ENCODE measurements around the gene ATXN1.
A peak's percentile ranks its signal among the peaks of the same experiment; 100 is the strongest.
"Not testable (repeated sequence)": the region's sequence is repeated elsewhere in the genome, so short reads cannot be mapped to it uniquely, and the experiment has no call there.

Gene ATXN1

GRCh38 chr6:16789329-16790038, 28.2 kb upstream of the ATXN1 start:
- Mint-ChIP-seq H3K27ac (no peak overlapping the region), H3K27me3 (no peaks in the 10 kb centered on the region), H3K36me3 (peaks cover 4% of the 10 kb centered on the region), H3K4me3 (no peak overlapping the region), H3K4me1 (no peaks in the 10 kb centered on the region), H3K9me3 (peaks cover 18% of the 10 kb centered on the region)

GRCh38 chr6:16787128-16787682, 25.9 kb upstream of the ATXN1 start:
- peaks cover 18% of the 10 kb centered on the region for H3K9me3 Mint-ChIP-seq
- no peak overlapping the region for H3K27ac Mint-ChIP-seq
- no peaks in the 10 kb centered on the region for H3K4me1 Mint-ChIP-seq
- H3K36me3 Mint-ChIP-seq: peaks cover 4% of the 10 kb centered on the region
- no peak overlapping the region for H3K4me3 Mint-ChIP-seq
- no peaks in the 10 kb centered on the region for H3K27me3 Mint-ChIP-seq

- Mint-ChIP-seq H3K9me3 (peaks cover 18% of the 10 kb centered on the region), H3K36me3 (peaks cover 4% of the 10 kb centered on the region), H3K27me3 (no peaks in the 10 kb centered on the region), H3K27ac (no peak overlapping the region), H3K4me1 (no peaks in the 10 kb centered on the region), H3K4me3 (no peak overlapping the region)
These were observed 24.2 kb upstream of the ATXN1 start for GRCh38 chr6:16785496-16785895.

- not testable (repeated sequence) for H3K4me1 Mint-ChIP-seq, H3K27ac Mint-ChIP-seq, H3K27me3 Mint-ChIP-seq, H3K36me3 Mint-ChIP-seq, H3K4me3 Mint-ChIP-seq
- peaks cover 15% of the 10 kb centered on the region for H3K9me3 Mint-ChIP-seq
These were observed 23.7 kb upstream of the ATXN1 start for GRCh38 chr6:16784957-16785356.

DNA sequence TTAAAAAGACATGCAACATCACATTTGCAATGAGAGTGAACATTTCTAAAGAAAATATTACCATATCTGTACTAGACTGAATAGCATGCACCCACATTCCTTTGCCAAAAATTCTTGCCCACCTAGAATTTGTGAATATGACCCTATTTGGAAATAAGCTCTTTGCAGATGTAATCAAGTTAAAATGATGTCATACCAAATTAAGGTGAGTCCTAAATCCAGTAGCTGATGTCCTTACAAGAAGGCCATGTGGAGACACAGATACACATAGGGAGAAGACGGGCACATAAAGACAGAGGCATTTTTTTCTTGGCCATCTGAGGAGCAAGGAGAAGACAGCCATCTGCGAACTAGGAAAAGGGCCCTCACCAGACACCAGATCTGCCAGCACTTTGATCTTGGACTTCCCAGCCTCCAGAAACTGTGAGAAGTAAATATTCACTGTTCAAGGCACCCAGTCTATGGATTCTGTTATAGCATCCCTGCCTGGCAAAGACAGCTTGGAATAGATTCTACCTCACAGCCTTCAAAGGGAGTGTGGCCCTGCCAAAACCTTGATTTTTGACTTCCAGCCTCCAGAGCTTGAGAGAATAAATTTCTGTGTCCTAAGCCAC, 22.8 kb upstream of the ATXN1 start:
- H3K9me3 Mint-ChIP-seq: peaks cover 10% of the 10 kb centered on the region
- H3K27ac Mint-ChIP-seq: no peak overlapping the region
- H3K4me3 Mint-ChIP-seq: no peak overlapping the region
- no peaks in the 10 kb centered on the region for H3K4me1 Mint-ChIP-seq
- H3K36me3 Mint-ChIP-seq: peaks cover 4% of the 10 kb centered on the region
- H3K27me3 Mint-ChIP-seq: no peaks in the 10 kb centered on the region

GRCh38 chr6:16783509-16783908, 22.2 kb upstream of the ATXN1 start:
- H3K27ac Mint-ChIP-seq: no peak overlapping the region
- H3K36me3 Mint-ChIP-seq: peaks cover 4% of the 10 kb centered on the region
- no peak overlapping the region for H3K4me3 Mint-ChIP-seq
- no peaks in the 10 kb centered on the region for H3K27me3 Mint-ChIP-seq
- peaks cover 10% of the 10 kb centered on the region for H3K9me3 Mint-ChIP-seq
- H3K4me1 Mint-ChIP-seq: no peaks in the 10 kb centered on the region

DNA sequence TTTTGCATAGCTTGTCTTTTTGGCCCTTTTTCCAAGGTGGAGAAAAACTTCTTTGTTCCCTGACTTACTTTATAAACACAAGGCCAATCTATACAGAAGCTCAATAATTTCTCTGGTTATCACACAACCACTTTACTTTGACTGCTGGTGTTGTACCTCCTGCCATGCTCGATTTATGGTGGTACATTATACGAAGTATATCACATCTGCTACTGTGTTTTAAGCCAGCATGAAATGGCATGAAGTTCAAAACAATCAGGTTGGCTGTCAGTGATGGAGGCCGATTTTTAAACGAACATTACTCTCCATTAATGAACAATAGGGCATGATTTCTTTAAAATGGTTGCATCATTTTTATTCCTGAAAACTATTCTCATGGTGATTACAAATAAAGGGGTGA, 21.0 kb upstream of the ATXN1 start:
- Mint-ChIP-seq H3K4me1 (no peaks in the 10 kb centered on the region), H3K36me3 (peaks cover under 1% of the 10 kb centered on the region), H3K27ac (no peak overlapping the region), H3K9me3 (peaks cover 1% of the 10 kb centered on the region), H3K4me3 (no peak overlapping the region), H3K27me3 (no peaks in the 10 kb centered on the region)

DNA sequence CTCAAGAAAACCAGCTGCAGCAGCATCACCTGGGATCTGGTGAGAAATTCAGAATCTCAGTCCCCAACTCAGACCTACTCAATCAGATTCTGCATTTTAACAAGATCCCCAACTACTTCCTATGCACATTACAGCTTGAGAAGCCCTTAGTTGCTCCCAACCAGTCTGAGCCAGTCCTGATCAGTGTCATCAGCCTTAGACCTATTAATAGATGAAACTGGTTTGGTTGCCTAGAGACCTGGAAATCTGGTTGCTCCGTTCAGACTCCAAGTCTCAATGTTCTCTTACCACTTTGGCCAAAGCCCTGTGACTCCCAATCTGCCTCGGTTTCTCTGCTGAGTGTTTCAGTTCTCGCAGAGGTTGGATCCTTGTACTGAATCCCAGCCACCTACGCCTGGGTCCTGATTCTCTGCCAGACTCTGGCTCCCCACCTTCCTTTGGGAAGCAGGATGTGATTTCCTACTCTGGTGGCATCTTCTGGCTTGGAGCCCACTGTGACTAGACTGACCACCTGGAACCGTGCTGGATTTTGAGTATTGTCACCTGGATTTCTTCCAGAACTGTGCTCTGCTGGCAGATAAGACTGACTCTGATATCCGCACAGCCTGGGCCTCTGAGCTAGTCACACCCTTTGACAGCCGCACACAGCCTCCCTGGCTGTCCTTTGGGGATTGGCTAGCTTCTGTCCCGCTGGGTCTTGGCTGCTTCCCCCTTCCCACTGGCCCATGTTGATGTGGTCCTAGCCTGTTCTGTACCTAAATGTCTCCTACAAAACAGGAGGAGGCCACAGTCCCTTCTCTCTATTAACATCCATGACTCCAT, 20.3 kb upstream of the ATXN1 start:
- no peaks in the 10 kb centered on the region for H3K4me1 Mint-ChIP-seq

GRCh38 chr6:16778521-16778920, 17.3 kb upstream of the ATXN1 start:
- no peaks in the 10 kb centered on the region for H3K9me3 Mint-ChIP-seq

More for the DNA sequence above, 20.3 kb upstream of the ATXN1 start:
- H3K27me3 Mint-ChIP-seq: no peaks in the 10 kb centered on the region
- no peaks in the 10 kb centered on the region for H3K36me3 Mint-ChIP-seq
- no peak overlapping the region for H3K27ac Mint-ChIP-seq
- H3K9me3 Mint-ChIP-seq: no peaks in the 10 kb centered on the region
- no peak overlapping the region for H3K4me3 Mint-ChIP-seq

DNA sequence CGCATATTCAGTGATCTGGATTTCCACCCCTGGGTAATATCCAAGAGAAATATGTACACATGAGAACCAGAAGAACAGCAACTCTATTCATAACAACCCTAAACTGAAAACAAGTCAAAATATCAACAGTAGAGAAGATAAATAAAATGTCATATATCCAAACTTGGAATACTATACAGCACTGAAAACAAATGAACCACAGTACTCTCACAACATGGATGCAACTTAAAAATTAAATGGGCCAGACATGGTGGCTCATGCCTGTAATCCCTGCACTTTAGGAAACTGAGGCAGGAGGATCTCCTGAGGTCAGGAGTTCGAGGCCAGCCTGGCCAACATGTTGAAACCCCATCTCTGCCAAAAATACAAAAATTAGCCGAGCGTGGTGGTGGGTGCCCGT, 16.5 kb upstream of the ATXN1 start:
- Mint-ChIP-seq H3K9me3 (no peaks in the 10 kb centered on the region), H3K27me3 (no peaks in the 10 kb centered on the region), H3K27ac (no peak overlapping the region), H3K4me1 (no peaks in the 10 kb centered on the region), H3K4me3 (no peak overlapping the region), H3K36me3 (peaks cover 2% of the 10 kb centered on the region)

More at GRCh38 chr6:16778521-16778920, 17.3 kb upstream of the ATXN1 start:
- no peak overlapping the region for H3K4me3 Mint-ChIP-seq
- H3K27me3 Mint-ChIP-seq: no peaks in the 10 kb centered on the region
- no peaks in the 10 kb centered on the region for H3K36me3 Mint-ChIP-seq
- H3K27ac Mint-ChIP-seq: no peak overlapping the region
- no peaks in the 10 kb centered on the region for H3K4me1 Mint-ChIP-seq

DNA sequence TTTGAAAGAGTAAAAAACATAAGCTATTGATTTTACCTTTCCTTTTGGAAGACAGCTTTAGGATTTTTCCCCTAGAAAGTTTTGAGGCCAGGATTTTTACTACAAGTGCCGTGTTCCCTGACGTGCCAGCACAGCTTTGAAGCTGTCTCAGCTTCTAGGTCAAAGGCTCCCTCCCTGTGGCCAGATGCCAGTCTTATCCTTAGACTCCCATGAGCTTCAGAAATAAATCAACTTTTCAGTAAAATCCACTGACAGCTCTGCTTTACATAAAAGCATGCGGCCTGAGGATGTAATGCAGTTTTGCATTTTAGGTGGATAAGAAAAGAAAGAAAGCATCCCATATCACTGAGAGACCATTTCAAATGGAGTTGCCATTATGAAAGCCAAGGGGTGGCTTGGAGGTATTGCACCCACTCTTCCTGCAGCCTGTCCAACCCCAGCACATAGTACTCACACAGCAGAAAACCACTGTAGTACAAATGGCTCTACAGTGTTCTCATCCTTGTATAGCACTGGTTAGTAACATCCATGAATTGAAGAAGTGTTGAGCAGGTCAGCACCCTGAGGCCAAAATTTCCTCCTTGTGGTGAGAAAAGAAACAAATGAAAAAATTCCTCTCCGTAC, 15.2 kb upstream of the ATXN1 start:
- Mint-ChIP-seq H3K4me3 (no peak overlapping the region), H3K27me3 (no peaks in the 10 kb centered on the region), H3K36me3 (peaks cover 2% of the 10 kb centered on the region), H3K4me1 (peaks cover 7% of the 10 kb centered on the region), H3K9me3 (no peaks in the 10 kb centered on the region), H3K27ac (no peak overlapping the region)

DNA sequence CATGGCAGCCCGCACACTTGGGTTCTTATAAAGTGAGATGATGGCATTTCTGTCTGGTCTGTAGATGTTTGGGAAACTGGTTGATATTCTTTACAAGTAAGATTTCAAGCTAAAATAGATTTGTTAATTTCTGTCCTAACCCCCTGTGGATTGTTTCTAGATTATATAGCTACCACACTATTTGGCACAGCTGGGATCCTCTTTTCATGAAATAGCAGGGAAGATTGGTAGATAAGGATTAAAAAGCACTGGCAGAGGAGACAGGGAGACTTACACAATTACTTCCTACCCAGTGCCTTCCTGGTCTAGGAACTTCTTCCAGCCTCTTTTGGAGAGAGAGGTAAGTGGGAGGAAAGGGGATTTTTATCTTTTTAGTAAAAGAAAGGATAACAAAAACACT, 13.2 kb upstream of the ATXN1 start:
- H3K27me3 Mint-ChIP-seq: no peaks in the 10 kb centered on the region
- no peak overlapping the region for H3K27ac Mint-ChIP-seq
- H3K4me3 Mint-ChIP-seq: no peak overlapping the region
- no peaks in the 10 kb centered on the region for H3K9me3 Mint-ChIP-seq
- peaks cover 24% of the 10 kb centered on the region for H3K4me1 Mint-ChIP-seq
- H3K36me3 Mint-ChIP-seq: peaks cover 2% of the 10 kb centered on the region

DNA sequence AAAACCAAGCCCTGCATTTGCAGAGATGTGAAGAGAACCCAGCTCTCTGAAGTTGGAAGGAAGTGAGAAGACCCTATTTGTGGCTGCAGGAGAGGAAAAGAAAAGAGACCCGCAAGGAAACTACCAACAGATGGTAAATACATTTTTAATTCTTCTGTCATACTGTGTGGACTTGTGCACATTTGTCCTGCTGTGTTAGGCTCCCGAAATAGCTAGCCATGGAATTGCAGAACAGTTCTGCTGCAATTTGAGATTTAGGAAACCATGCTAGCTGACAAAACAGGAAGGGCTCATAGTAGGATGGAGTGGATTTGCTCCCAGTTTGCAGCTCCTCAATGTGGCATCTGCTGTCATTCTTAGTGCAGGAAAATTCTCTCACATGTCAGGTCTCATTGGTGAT, 12.1 kb upstream of the ATXN1 start:
- Mint-ChIP-seq H3K27me3 (no peaks in the 10 kb centered on the region), H3K9me3 (no peaks in the 10 kb centered on the region), H3K27ac (no peak overlapping the region), H3K4me3 (no peak overlapping the region), H3K4me1 (peaks cover 35% of the 10 kb centered on the region), H3K36me3 (peaks cover 2% of the 10 kb centered on the region)

GRCh38 chr6:16770701-16771569, 9.7 kb upstream of the ATXN1 start:
- no peaks in the 10 kb centered on the region for H3K9me3 Mint-ChIP-seq
- peaks cover 2% of the 10 kb centered on the region for H3K36me3 Mint-ChIP-seq
- H3K27me3 Mint-ChIP-seq: no peaks in the 10 kb centered on the region
- H3K27ac Mint-ChIP-seq: peak overlapping the region; percentile 78
- no peak overlapping the region for H3K4me3 Mint-ChIP-seq
- peaks cover 46% of the 10 kb centered on the region for H3K4me1 Mint-ChIP-seq

GRCh38 chr6:16769986-16770376, 8.7 kb upstream of the ATXN1 start:
- peak overlapping the region; percentile 4 for H3K4me3 Mint-ChIP-seq
- peak overlapping the region; percentile 17 for H3K27ac Mint-ChIP-seq
- no peaks in the 10 kb centered on the region for H3K9me3 Mint-ChIP-seq
- H3K36me3 Mint-ChIP-seq: peaks cover 2% of the 10 kb centered on the region
- H3K4me1 Mint-ChIP-seq: peaks cover 55% of the 10 kb centered on the region
- no peaks in the 10 kb centered on the region for H3K27me3 Mint-ChIP-seq

Measured in activated naive CD4-positive, alpha-beta T cell treated with anti-CD3 and anti-CD28 coated beads, Interleukin-2, amount 50 U/mL, for 24 hours (primary cell).